Neuronal stem cell (in vitro differentiated cells): ENCODE measurements around the gene FAM219B.
"Not testable (repeated sequence)": the region's sequence is repeated elsewhere in the genome, so short reads cannot be mapped to it uniquely, and the experiment has no call there.

Experiments used
- DNase-seq: peaks from one replicate; pipeline ENCODE4 v3.0.0-alpha.2; 2013; ENCODE audit warnings: low spot score
- H2AFZ ChIP-seq: one replicate; pipeline ENCODE4 v1.6.1; 2013; ENCODE audit warnings: mild to moderate bottlenecking, low read length, inconsistent platforms
- H2AK5ac ChIP-seq: 2 replicates; pipeline ENCODE4 v1.6.1; 2013; ENCODE audit warnings: low read depth, mild to moderate bottlenecking, inconsistent platforms, low read length, moderate library complexity, mixed read lengths
- H2BK120ac ChIP-seq: 2 replicates; pipeline ENCODE4 v1.6.1; 2013; ENCODE audit warnings: low read depth, mild to moderate bottlenecking, inconsistent platforms, low read length, moderate library complexity, mixed read lengths
- H2BK12ac ChIP-seq: one replicate; pipeline ENCODE4 v1.6.1; 2013; ENCODE audit warnings: low read length, inconsistent platforms
- H2BK15ac ChIP-seq: 2 replicates; pipeline ENCODE4 v1.6.1; 2013; ENCODE audit warnings: mild to moderate bottlenecking, low read length, inconsistent platforms, mixed read lengths
- H2BK5ac ChIP-seq: one replicate; pipeline ENCODE4 v1.6.1; 2013; ENCODE audit warnings: inconsistent platforms, mild to moderate bottlenecking, low read length, moderate library complexity
- H3K14ac ChIP-seq: one replicate; pipeline ENCODE4 v1.6.1; 2013; ENCODE audit warnings: low read length, inconsistent platforms
- H3K18ac ChIP-seq: 2 replicates; pipeline ENCODE4 v1.6.1; 2013; ENCODE audit warnings: low read length, inconsistent platforms
- H3K23ac ChIP-seq: 2 replicates; pipeline ENCODE4 v1.6.1; 2013; ENCODE audit warnings: low read depth, mild to moderate bottlenecking, mixed read lengths, low read length, inconsistent platforms; ENCODE audit not compliant: poor library complexity
- H3K27ac ChIP-seq: replicated peaks from 3 replicates; pipeline ENCODE4 v1.5.1; 2013; ENCODE audit warnings: low read length, inconsistent platforms
- H3K27me3 ChIP-seq, 3 experiments: 2 replicates each; pipeline ENCODE4 v1.6.1; 2013; ENCODE audit warnings: low read length in 3 of 3, mild to moderate bottlenecking in 2 of 3, inconsistent platforms in 1 of 3, low read depth in 1 of 3, mixed read lengths in 1 of 3, moderate library complexity in 1 of 3; ENCODE audit not compliant: control insufficient read depth in 3 of 3, insufficient read depth in 3 of 3
- H3K36me3 ChIP-seq, 2 donors: replicated peaks in 1 of 2; 2 replicates each; pipeline ENCODE4 v1.6.1; 2013; ENCODE audit warnings: low read length in 2 of 2; ENCODE audit not compliant: control insufficient read depth in 2 of 2, insufficient read depth in 2 of 2
- H3K4ac ChIP-seq: 2 replicates; pipeline ENCODE4 v1.6.1; 2013; ENCODE audit warnings: inconsistent platforms, mild to moderate bottlenecking, low read length, moderate library complexity
- H3K4me1 ChIP-seq, 2 donors: 1 replicate in 1 of 2; 2 replicates in 1 of 2; pipeline ENCODE4 v1.6.1; 2013; ENCODE audit warnings: low read length in 2 of 2, low read depth in 1 of 2; ENCODE audit not compliant: control insufficient read depth in 2 of 2, insufficient read depth in 1 of 2
- H3K4me2 ChIP-seq: one replicate; pipeline ENCODE4 v1.6.1; 2013; ENCODE audit warnings: mild to moderate bottlenecking, low read length, inconsistent platforms; ENCODE audit not compliant: insufficient read depth, poor library complexity, severe bottlenecking
- H3K4me3 ChIP-seq, 2 donors: 2 replicates each; pipeline ENCODE4 v1.5.1; 2013; ENCODE audit warnings: low read length in 2 of 2, mild to moderate bottlenecking in 2 of 2, inconsistent platforms in 1 of 2, moderate library complexity in 1 of 2
- H3K79me1 ChIP-seq: one replicate; pipeline ENCODE4 v1.6.1; 2013; ENCODE audit warnings: low read depth, mild to moderate bottlenecking, inconsistent platforms, low read length, moderate library complexity
- H3K9ac ChIP-seq: one replicate; pipeline ENCODE4 v1.6.1; 2013; ENCODE audit warnings: mild to moderate bottlenecking, low read depth, low read length, inconsistent platforms; ENCODE audit not compliant: poor library complexity
- H3K9me3 ChIP-seq, 2 donors: replicated peaks in 1 of 2; 2 replicates each; pipeline versions ENCODE3 to v1.6.1; 2013; ENCODE audit warnings: low read length in 2 of 2, mild to moderate bottlenecking in 2 of 2, inconsistent platforms in 1 of 2, low read depth in 1 of 2, mixed read lengths in 1 of 2, moderate library complexity in 1 of 2; ENCODE audit not compliant: control insufficient read depth in 2 of 2, insufficient read depth in 1 of 2
- H4K8ac ChIP-seq: one replicate; pipeline ENCODE4 v1.6.1; 2013; ENCODE audit warnings: low read depth, mild to moderate bottlenecking, inconsistent platforms, low read length, moderate library complexity
- H4K91ac ChIP-seq: one replicate; pipeline ENCODE4 v1.6.1; 2013; ENCODE audit warnings: low read length, low read depth, mild to moderate bottlenecking, inconsistent platforms; ENCODE audit not compliant: poor library complexity
- WGBS, 2 donors: extraction: QIAGEN DNeasy Blood & Tissue Kit; methylation state at CpG; one replicate each; pipeline ENCODE4 v1.1.7; 2013; ENCODE audit warnings: missing lambda C conversion rate in 2 of 2, mixed read lengths in 1 of 2; ENCODE audit not compliant: insufficient read length in 2 of 2, insufficient replicate concordance in 1 of 2; ENCODE audit errors: extremely low coverage in 2 of 2; 5-methylcytosine and 5-hydroxymethylcytosine counted together

FAM219B gene

GRCh38 chr15:74935193-74935592 is 28.5 kb upstream of the FAM219B start:
- not testable (repeated sequence) for H3K9ac ChIP-seq, H3K4me1 ChIP-seq, H4K8ac ChIP-seq, H3K27me3 ChIP-seq, DNase-seq, H3K79me1 ChIP-seq, H4K91ac ChIP-seq, H2BK12ac ChIP-seq, H2BK5ac ChIP-seq, H2BK15ac ChIP-seq, H2BK120ac ChIP-seq, H3K4me3 ChIP-seq, H3K4me2 ChIP-seq, H2AFZ ChIP-seq, H3K14ac ChIP-seq, H2AK5ac ChIP-seq, H3K18ac ChIP-seq, H3K4ac ChIP-seq, H3K23ac ChIP-seq, H3K9me3 ChIP-seq, H3K27ac ChIP-seq
- H3K36me3 ChIP-seq, result peaks cover 0 to 40% of the 10 kb centered on the region in 2 donors
- no CpG with 5 or more reads among the region's 3 CpGs for WGBS, 2 donors

DNA sequence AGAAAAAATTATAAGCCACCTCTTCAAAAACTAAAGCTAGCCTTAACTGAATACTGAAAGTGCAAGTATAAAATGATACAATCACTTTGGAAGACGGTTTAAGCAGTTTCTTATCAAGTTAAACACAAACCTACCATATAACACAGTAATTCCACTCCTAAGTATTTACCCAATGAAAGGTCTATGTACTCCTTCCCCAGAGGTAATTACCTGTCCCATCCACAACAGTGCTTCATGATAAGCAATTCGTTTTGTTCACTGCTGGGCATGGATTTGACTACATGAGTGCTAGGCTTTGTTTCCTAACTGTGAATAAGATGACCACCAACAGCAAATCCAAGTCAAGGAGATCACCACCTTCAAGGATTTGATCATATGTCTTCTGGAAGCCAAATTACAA is 26.9 kb upstream of the FAM219B start:
- Histone ChIP-seq H2BK15ac (no peak overlapping the region), H3K27me3 (no peaks in the 10 kb centered on the region), H3K14ac (no peak overlapping the region), H3K4me1 (no peaks in the 10 kb centered on the region), H2AFZ (no peak overlapping the region), H3K9ac (no peak overlapping the region), H3K18ac (no peak overlapping the region), H2BK120ac (no peak overlapping the region), H3K23ac (no peak overlapping the region), H3K79me1 (peaks cover 3% of the 10 kb centered on the region), H3K4ac (no peak overlapping the region), H3K27ac (no peak overlapping the region), H2BK12ac (no peak overlapping the region), H3K36me3 (peaks cover 4 to 55% of the 10 kb centered on the region in 2 donors), H4K8ac (no peak overlapping the region), H3K9me3 (no peaks in the 10 kb centered on the region), H4K91ac (no peak overlapping the region), H3K4me2 (no peak overlapping the region), H2BK5ac (no peak overlapping the region), H3K4me3 (no peak overlapping the region), H2AK5ac (no peak overlapping the region)
- no peak for DNase-seq
- no CpG with 5 or more reads among the region's 2 CpGs for WGBS, 2 donors

DNA sequence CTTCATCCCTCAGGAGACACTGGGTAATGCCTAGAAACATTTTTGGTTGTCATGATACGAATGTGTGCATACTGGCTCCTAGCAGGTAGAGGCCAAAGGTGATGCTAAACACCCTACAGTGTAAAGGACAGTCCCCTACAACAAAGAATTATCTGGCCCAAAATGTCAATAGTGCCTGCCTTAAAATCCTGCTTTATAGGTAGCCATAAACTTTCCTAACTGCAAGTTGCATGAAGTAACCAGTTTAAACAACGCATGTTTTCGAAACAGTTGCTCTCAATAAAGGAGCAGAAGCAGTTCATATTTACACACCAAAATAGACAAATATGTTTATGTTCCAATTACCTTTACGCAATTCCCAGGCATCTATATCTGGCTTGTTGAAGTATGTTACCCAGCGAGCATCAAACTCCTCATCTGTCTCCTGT is 22.1 kb upstream of the FAM219B start:
- no CpG with 5 or more reads among the region's 5 CpGs for WGBS, 2 donors
- H3K14ac ChIP-seq, result no peak overlapping the region
- H3K9me3 ChIP-seq, result no peaks in the 10 kb centered on the region
- H3K4me2 ChIP-seq, result no peak overlapping the region
- no peak for DNase-seq
- peaks cover 6 to 78% of the 10 kb centered on the region in 2 donors for H3K36me3 ChIP-seq
- H3K4me1 ChIP-seq, result no peaks in the 10 kb centered on the region
- H2BK15ac ChIP-seq, result no peak overlapping the region
- no peak overlapping the region for H2AK5ac ChIP-seq
- no peak overlapping the region for H3K9ac ChIP-seq
- no peak overlapping the region for H4K8ac ChIP-seq
- no peak overlapping the region for H3K4ac ChIP-seq
- H2BK120ac ChIP-seq, result no peak overlapping the region
- no peak overlapping the region for H2AFZ ChIP-seq
- no peak overlapping the region for H3K18ac ChIP-seq
- no peak overlapping the region for H3K23ac ChIP-seq
- peaks cover 2% of the 10 kb centered on the region for H3K79me1 ChIP-seq
- H3K27ac ChIP-seq, result no peak overlapping the region
- H2BK5ac ChIP-seq, result no peak overlapping the region
- no peak overlapping the region for H2BK12ac ChIP-seq
- H3K4me3 ChIP-seq, result no peak overlapping the region
- H4K91ac ChIP-seq, result no peak overlapping the region
- H3K27me3 ChIP-seq, result no peaks in the 10 kb centered on the region

GRCh38 chr15:74924525-74924924 is 17.9 kb upstream of the FAM219B start:
- DNase-seq, result no peak
- Histone ChIP-seq H2BK5ac (no peak overlapping the region), H3K27me3 (no peaks in the 10 kb centered on the region), H2AFZ (no peak overlapping the region), H2AK5ac (no peak overlapping the region), H3K4me3 (no peak overlapping the region), H3K9me3 (no peaks in the 10 kb centered on the region), H3K18ac (no peak overlapping the region), H3K4ac (no peak overlapping the region), H3K23ac (no peak overlapping the region), H3K14ac (no peak overlapping the region), H4K91ac (no peak overlapping the region), H3K4me2 (no peak overlapping the region), H2BK15ac (no peak overlapping the region), H4K8ac (no peak overlapping the region), H3K4me1 (no peaks in the 10 kb centered on the region), H3K79me1 (peaks cover 2% of the 10 kb centered on the region), H2BK12ac (no peak overlapping the region), H2BK120ac (no peak overlapping the region), H3K27ac (no peak overlapping the region), H3K9ac (no peak overlapping the region), H3K36me3 (peaks cover 14 to 89% of the 10 kb centered on the region in 2 donors)
- no CpG with 5 or more reads among the region's 3 CpGs for WGBS, 2 donors
